Stimulated activated CD8-positive, alpha-beta memory T cell treated with anti-CD3 and anti-CD28 coated beads, Interleukin-12 subunit alpha, Interleukin-12 subunit beta, amount 100 ng/mL, for 24 hours (primary cell): Measurements from ENCODE around the gene RALGAPA2.

Experiments
- DNase-seq: peaks from one replicate; pipeline ENCODE4 v3.0.0-alpha.2; 2020; ENCODE audit errors: extremely low read depth

Gene RALGAPA2

GRCh38 chr20:20536240-20536933 lies 176.1 kb downstream of the RALGAPA2 start:
- no peak for DNase-seq

GRCh38 chr20:20535051-20535450 lies 177.4 kb downstream of the RALGAPA2 start:
- no peak for DNase-seq

- no peak for DNase-seq
Observed at GRCh38 chr20:20531283-20531682, 181.2 kb downstream of the RALGAPA2 start.

- no peak for DNase-seq
Observed at GRCh38 chr20:20530428-20531151, 181.9 kb downstream of the RALGAPA2 start.

DNA sequence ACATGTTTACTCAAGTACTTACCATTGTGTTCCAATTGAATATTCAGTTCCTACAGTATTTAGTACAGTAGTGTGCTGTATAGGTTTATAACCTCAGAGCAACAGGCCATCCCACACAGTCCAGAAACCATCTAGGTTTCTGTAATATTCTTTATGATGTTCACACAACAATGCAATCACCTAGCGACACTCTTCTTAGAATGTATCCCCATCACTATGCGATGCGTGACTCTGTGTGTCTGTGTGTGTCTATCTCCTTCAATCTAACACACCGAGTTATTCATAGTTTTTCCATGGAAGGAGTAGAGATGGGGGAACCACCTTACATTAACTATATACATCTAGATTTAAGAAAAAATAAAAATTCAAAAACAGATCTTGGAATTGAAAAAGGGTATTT lies 182.8 kb downstream of the RALGAPA2 start:
- DNase-seq: no peak

- no peak for DNase-seq
Observed at GRCh38 chr20:20528861-20529260, 183.6 kb downstream of the RALGAPA2 start.

- no peak for DNase-seq
Observed at GRCh38 chr20:20527661-20528060, 184.8 kb downstream of the RALGAPA2 start.

GRCh38 chr20:20525756-20526155 lies 186.7 kb downstream of the RALGAPA2 start:
- no peak for DNase-seq

DNA sequence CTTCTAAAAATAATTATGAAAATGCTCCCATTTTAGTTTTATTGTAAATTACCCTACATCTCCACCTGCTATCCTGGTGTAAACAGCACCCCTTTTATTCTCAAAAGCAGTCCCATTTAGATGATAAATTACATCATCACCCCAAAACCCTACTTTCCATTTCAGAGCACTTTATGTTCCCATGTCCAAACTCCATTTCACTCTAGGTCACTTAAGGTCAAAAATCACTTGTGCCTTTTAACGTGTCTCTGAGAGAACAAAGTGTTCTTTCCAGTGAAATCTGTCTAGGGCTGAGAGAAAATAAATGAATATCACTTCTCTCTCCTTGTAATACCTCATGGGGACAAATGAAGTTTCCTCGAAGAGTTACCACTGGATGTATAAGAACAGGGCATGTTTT lies 187.2 kb downstream of the RALGAPA2 start:
- no peak for DNase-seq

- DNase-seq: no peak
Observed at GRCh38 chr20:20524756-20525155, 187.7 kb downstream of the RALGAPA2 start.

- DNase-seq: no peak
Observed at GRCh38 chr20:20521736-20522135, 190.7 kb downstream of the RALGAPA2 start.

DNA sequence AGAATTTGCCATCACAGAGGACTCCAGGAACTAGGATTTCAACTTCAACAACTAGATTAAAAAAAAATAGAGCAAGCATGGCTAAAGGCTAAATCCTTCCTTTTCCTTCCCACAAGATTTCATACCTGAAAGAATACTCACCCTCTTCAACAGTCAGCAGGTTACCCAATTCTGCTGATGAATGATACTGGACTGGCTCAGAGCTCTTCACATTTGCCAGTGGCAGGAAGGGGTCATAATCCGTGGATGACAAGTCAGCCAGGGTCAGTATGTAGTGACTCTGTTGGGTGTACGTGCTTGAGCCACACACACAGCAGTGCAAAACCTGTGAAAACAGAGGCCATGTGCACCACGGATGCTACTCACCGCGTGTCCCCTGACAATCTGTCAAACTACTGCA lies 191.7 kb downstream of the RALGAPA2 start:
- DNase-seq: no peak

GRCh38 chr20:20519269-20519668 lies 193.2 kb downstream of the RALGAPA2 start:
- no peak for DNase-seq

GRCh38 chr20:20518263-20518662 lies 194.2 kb downstream of the RALGAPA2 start:
- no peak for DNase-seq

DNA sequence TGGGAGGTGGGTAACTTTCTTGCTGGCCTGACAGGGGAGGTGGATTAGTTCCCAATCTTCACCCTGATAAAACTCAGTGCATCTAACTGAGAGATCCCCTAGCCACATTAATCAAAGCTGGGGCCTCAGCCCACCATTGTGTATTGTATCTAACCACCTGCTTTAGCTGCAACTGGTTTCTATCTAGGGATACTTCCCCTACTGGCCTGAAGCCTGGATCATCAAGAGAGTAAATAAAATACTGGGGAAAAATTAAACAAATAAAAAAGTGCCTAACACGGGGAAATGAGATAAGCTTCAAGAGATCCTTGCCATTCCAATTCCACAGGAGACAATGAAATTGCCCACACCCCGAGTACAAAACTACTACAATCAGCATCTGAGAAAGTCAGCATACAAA lies 195.1 kb downstream of the RALGAPA2 start:
- DNase-seq: no peak

GRCh38 chr20:20513720-20514119 lies 198.7 kb downstream of the RALGAPA2 start:
- no peak for DNase-seq

GRCh38 chr20:20505554-20505953 lies 206.9 kb downstream of the RALGAPA2 start:
- no peak for DNase-seq

DNA sequence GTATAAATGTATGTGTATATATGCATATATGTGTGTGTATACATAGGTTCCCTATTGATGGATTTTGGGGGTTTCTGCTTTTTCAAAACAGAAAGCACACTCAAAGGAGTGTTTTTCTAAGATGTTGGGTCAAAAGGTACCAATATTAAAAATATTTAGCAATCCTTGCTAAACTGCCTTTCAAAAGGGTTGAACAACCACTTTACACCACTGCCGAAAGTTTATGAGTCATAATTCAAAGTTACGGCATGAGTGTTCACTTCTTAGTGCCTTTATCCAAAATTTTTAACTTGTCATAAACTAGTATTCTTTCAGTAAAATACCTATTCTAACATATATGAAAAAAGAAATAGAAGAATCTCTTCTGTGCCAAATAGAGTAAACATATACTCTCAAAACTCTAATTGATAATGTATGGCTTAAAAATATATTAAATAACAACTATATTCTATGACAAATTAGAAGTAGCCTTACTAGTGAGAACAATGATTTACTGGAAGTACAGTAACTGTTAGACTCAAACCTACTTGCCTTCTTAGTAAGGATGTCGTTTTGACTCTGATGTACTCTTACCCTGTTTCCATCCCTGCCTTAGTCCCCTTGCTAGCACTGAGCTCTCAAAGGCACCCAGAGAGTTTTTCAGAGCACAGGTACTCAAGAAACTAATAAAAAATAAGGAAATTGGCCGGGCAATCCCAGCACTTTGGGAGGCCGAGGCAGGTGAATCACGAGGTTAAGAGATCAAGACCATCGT lies 208.5 kb downstream of the RALGAPA2 start:
- DNase-seq: no peak

DNA sequence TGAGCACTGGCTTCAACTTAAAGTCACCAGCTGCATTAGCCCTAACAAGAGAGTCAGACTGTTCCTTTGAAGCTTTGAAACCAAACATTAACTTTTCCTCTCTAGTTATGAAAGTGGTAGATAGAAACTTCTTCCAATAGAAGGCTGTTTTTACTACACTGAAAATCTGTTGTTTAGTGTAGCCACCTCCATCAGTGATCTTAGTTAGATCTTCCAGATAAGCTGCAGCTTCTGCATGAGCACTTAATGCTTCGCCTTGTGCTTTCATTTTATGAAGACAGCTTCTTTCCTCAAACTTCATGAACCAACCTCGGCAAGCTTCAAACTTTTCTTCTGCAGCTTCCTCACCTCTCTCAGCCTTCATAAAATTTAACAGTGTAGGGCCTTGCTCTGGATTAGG lies 211.3 kb downstream of the RALGAPA2 start:
- no peak for DNase-seq

- DNase-seq: no peak
Observed at GRCh38 chr20:20500312-20500711, 212.1 kb downstream of the RALGAPA2 start.

DNA sequence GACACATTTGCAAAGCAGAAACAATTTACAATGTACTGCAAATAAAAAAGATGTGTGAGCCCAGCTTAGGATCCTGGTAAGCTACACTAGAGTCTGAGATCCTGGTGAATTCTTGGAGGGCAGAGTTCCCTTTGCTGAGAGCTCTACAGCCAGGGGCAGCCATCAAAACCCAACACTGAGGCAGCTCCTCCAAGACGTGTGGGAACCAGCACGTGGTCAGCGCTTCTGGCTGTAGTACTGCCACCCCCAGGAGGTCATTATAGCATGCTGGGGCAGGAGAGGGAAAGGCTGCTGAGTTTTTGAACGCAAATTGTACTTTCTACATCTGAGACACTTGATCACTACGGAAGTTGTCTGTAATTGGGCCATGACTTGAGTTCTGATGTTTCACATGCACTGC lies 213.0 kb downstream of the RALGAPA2 start:
- DNase-seq: no peak

- DNase-seq: no peak
Observed at GRCh38 chr20:20498076-20498861, 214.2 kb downstream of the RALGAPA2 start.
